B cell (primary cell): Measurements from ENCODE around the gene MAP3K4. TPM values are rescaled to one million over a fixed set of nuclear protein-coding genes. Genes with fewer than 3 reads are reported as not detected.

Experiments used
- ATAC-seq: fragments of 200-7000 bp; cut with Tn5 transposase; one replicate; pipeline ENCODE4 v1.10.0; 2021; ENCODE audit warnings: low read depth, mild to moderate bottlenecking, moderate number of reproducible peaks, moderate library complexity
- CTCF ChIA-PET: fragments of 350-600 bp; sonication (Branson Sonifier 250); formaldehyde crosslinking; loops from one replicate; lab custom pipeline; 2021; ENCODE audit warnings: antibody characterized with exemption, inconsistent platforms; lab: Charles Lee
- POLR2A ChIA-PET: fragments of 350-600 bp; sonication (Branson Sonifier 250); formaldehyde crosslinking; loops from one replicate; lab custom pipeline; 2021; ENCODE audit warnings: antibody characterized with exemption; lab: Charles Lee
- DNase-seq: peaks from one replicate; pipeline ENCODE4 v3.0.0; 2013
- H2AFZ ChIP-seq: 2 replicates; pipeline ENCODE4 v1.6.1; 2012; ENCODE audit warnings: mild to moderate bottlenecking, low read depth, low read length; ENCODE audit not compliant: insufficient read depth, poor library complexity, severe bottlenecking
- H3K27ac ChIP-seq, 2 donors: 1 replicate in 1 of 2; 2 replicates in 1 of 2; pipeline ENCODE4 v1.5.1; 2012 to 2013; ENCODE audit warnings: low read length in 2 of 2, mild to moderate bottlenecking in 2 of 2, moderate library complexity in 1 of 2
- H3K27me3 ChIP-seq, 4 experiments: fragments of 200-600 bp in 1 of 4; sonication (generic) in 1 of 4; replicated peaks in 1 of 4; 1 replicate in 2 of 4; 2 replicates in 2 of 4; pipeline versions ENCODE4 v1.6.1 to v1.7.0; 2013 to 2016; ENCODE audit warnings: low read length in 3 of 4, mild to moderate bottlenecking in 2 of 4, mixed read lengths in 1 of 4, moderate library complexity in 1 of 4; ENCODE audit not compliant: insufficient read depth in 4 of 4, control insufficient read depth in 3 of 4; ENCODE audit errors: control extremely low read depth in 1 of 4
- H3K36me3 ChIP-seq, 2 experiments: replicated peaks in 1 of 2; 1 replicate in 1 of 2; 2 replicates in 1 of 2; pipeline versions ENCODE4 v1.6.1 to v1.7.1; 2013; ENCODE audit warnings: low read length in 1 of 2; ENCODE audit not compliant: insufficient read depth in 2 of 2, control insufficient read depth in 1 of 2; ENCODE audit errors: control extremely low read depth in 1 of 2, extremely low read depth in 1 of 2
- H3K4me1 ChIP-seq, 2 donors: fragments of 200-600 bp in 1 of 2; sonication (generic) in 1 of 2; 1 replicate in 1 of 2; 2 replicates in 1 of 2; pipeline versions ENCODE4 v1.5.1 to v1.6.1; 2013 to 2017; ENCODE audit warnings: low read length in 2 of 2; ENCODE audit not compliant: control insufficient read depth in 2 of 2, insufficient read depth in 2 of 2
- H3K4me2 ChIP-seq: replicated peaks from 2 replicates; pipeline ENCODE3; 2012; ENCODE audit warnings: mild to moderate bottlenecking, low read depth, low read length; ENCODE audit not compliant: poor library complexity, severe bottlenecking
- H3K4me3 ChIP-seq, 5 experiments: fragments of 200-600 bp in 1 of 5; sonication (generic) in 1 of 5; 1 replicate in 3 of 5; 2 replicates in 2 of 5; pipeline versions ENCODE4 v1.5.1 to v1.7.0; 2011 to 2016; ENCODE audit warnings: low read length in 4 of 5, mild to moderate bottlenecking in 4 of 5, low read depth in 2 of 5, control low read depth in 1 of 5, moderate library complexity in 1 of 5; ENCODE audit not compliant: insufficient read depth in 1 of 5; ENCODE audit errors: control extremely low read depth in 1 of 5, extremely low read depth in 1 of 5
- H3K79me2 ChIP-seq: fragments of 200-600 bp; sonication (generic); one replicate; pipeline ENCODE4 v1.6.0; 2016; ENCODE audit warnings: low read length; ENCODE audit not compliant: control insufficient read depth, insufficient read depth
- H3K9ac ChIP-seq: fragments of 200-600 bp; sonication (generic); 2 replicates; pipeline ENCODE4 v1.6.1; 2017; ENCODE audit warnings: mild to moderate bottlenecking, low read length, moderate library complexity
- H3K9me3 ChIP-seq, 3 donors: one replicate each; pipeline versions ENCODE4 v1.6.1 to v1.7.1; 2013; ENCODE audit warnings: low read length in 2 of 3; ENCODE audit not compliant: control insufficient read depth in 2 of 3, insufficient read depth in 1 of 3; ENCODE audit errors: control extremely low read depth in 1 of 3
- H4K20me1 ChIP-seq: 2 replicates; pipeline ENCODE4 v1.6.0; 2012; ENCODE audit warnings: mild to moderate bottlenecking, low read length; ENCODE audit not compliant: insufficient read depth, control insufficient read depth, poor library complexity, severe bottlenecking
- H3K27ac Mint-ChIP-seq: one replicate; pipeline ENCODE4 v1.8.0; 2021; ENCODE audit warnings: mixed read lengths
- H3K27me3 Mint-ChIP-seq: one replicate; pipeline ENCODE4 v1.8.0; 2021; ENCODE audit warnings: mixed read lengths
- H3K4me1 Mint-ChIP-seq: one replicate; pipeline ENCODE4 v1.8.0; 2021; ENCODE audit warnings: mixed read lengths
- H3K4me3 Mint-ChIP-seq: one replicate; pipeline ENCODE4 v1.8.0; 2021; ENCODE audit warnings: mixed read lengths
- H3K9me3 Mint-ChIP-seq: one replicate; pipeline ENCODE4 v1.8.0; 2022; ENCODE audit warnings: mixed read lengths; ENCODE audit not compliant: insufficient read depth
- EZH2 ChIP-seq: IDR thresholded peaks from 2 replicates; pipeline ENCODE4 v1.6.1; 2012; ENCODE audit warnings: borderline replicate concordance, low read depth, mild to moderate bottlenecking, moderate library complexity, low read length; ENCODE audit not compliant: insufficient read depth, poor library complexity, severe bottlenecking
- WGBS: methylation state at CpG from one replicate; pipeline ENCODE4 v1.1.5; 2013; ENCODE audit warnings: missing lambda C conversion rate; ENCODE audit not compliant: insufficient coverage; 5-methylcytosine and 5-hydroxymethylcytosine counted together
- intact Hi-C: fragments of 100-400 bp; cut with micrococcal nuclease; formaldehyde crosslinking; loops from one replicate; pipeline ENCODE4 v1.10.0; 2022
- polyA plus RNA-seq: library from polyadenylated mRNA; depleted of rRNA; stranded (reverse); fragments of >200 nt; gene quantifications from 2 replicates; pipeline ENCODE4 v1.2.3, GENCODE V29; 2012
- total RNA-seq, 2 donors: library from RNA; stranded (reverse); fragments of 120-200 nt in 1 of 2; gene quantifications; 1 replicate in 1 of 2; 2 replicates in 1 of 2; pipeline versions ENCODE4 v1.2.3 to v1.2.4, GENCODE V29; 2013 to 2022
- TF ChIP-seq, protein P1 (sequence below): fragments of 200-600 bp; IDR thresholded peaks from one replicate; pipeline ENCODE4 v1.8.0; 2022; ENCODE audit warnings: antibody characterized with exemption, mild to moderate bottlenecking

MAP3K4 gene
- total and polyA plus RNA-seq, 2 donors (not counting 1 experiment from before 2014, with no cell fraction given) = 24.4 to 105 TPM

DNA sequence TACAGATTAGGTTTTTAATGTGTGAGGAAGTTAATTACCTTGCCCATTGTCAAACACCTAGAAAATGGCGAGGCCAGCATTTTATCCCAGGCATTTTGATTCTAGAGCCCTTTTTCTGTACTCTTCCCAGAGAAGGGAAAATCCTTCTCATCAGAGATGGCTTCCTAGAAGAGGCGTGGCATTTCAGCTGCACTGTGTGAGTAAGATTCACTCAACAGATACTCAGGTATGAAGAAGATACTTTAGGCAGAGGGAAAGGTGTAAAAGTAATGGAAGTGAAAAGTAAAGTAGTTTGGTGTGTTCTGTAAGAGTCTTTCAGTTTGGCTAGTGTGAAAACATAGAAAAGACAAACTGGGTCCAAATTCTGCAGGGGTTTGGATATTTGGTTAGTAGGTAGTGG, 113.8 kb downstream of the MAP3K4 start:
- Histone ChIP-seq H3K9ac (no peak overlapping the region), H3K79me2 (no peaks in the 10 kb centered on the region), H3K4me1 (no peaks in the 10 kb centered on the region), H3K27me3 (no peaks in the 10 kb centered on the region), H3K36me3 (peaks cover 16 to 70% of the 10 kb centered on the region in 2 experiments), H3K4me2 (no peak overlapping the region), H3K9me3 (no peaks in the 10 kb centered on the region), H4K20me1 (no peaks in the 10 kb centered on the region), H3K27ac (no peak overlapping the region), H2AFZ (no peak overlapping the region), H3K4me3 (no peak overlapping the region)
- H3K27ac Mint-ChIP-seq = no peak overlapping the region
- H3K4me3 Mint-ChIP-seq = no peak overlapping the region
- intact Hi-C loops = no loop called here
- POLR2A ChIA-PET = no interaction called here
- CTCF ChIA-PET = interaction anchor here (0.9 kb wide), 1 partner anchor 265 kb away, joined by 3 read pairs; no protein-coding TSS in a partner anchor
- no peaks in the 10 kb centered on the region for H3K9me3 Mint-ChIP-seq
- ATAC-seq (no peak), DNase-seq (no peak)
- no peaks in the 10 kb centered on the region for H3K27me3 Mint-ChIP-seq
- H3K4me1 Mint-ChIP-seq = no peaks in the 10 kb centered on the region
- TF ChIP-seq, protein P1, sequence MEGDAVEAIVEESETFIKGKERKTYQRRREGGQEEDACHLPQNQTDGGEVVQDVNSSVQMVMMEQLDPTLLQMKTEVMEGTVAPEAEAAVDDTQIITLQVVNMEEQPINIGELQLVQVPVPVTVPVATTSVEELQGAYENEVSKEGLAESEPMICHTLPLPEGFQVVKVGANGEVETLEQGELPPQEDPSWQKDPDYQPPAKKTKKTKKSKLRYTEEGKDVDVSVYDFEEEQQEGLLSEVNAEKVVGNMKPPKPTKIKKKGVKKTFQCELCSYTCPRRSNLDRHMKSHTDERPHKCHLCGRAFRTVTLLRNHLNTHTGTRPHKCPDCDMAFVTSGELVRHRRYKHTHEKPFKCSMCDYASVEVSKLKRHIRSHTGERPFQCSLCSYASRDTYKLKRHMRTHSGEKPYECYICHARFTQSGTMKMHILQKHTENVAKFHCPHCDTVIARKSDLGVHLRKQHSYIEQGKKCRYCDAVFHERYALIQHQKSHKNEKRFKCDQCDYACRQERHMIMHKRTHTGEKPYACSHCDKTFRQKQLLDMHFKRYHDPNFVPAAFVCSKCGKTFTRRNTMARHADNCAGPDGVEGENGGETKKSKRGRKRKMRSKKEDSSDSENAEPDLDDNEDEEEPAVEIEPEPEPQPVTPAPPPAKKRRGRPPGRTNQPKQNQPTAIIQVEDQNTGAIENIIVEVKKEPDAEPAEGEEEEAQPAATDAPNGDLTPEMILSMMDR = no peak
- TF ChIP-seq EZH2 = no peak
- 100% methylated on average over 1 of the region's 2 CpGs for WGBS

DNA sequence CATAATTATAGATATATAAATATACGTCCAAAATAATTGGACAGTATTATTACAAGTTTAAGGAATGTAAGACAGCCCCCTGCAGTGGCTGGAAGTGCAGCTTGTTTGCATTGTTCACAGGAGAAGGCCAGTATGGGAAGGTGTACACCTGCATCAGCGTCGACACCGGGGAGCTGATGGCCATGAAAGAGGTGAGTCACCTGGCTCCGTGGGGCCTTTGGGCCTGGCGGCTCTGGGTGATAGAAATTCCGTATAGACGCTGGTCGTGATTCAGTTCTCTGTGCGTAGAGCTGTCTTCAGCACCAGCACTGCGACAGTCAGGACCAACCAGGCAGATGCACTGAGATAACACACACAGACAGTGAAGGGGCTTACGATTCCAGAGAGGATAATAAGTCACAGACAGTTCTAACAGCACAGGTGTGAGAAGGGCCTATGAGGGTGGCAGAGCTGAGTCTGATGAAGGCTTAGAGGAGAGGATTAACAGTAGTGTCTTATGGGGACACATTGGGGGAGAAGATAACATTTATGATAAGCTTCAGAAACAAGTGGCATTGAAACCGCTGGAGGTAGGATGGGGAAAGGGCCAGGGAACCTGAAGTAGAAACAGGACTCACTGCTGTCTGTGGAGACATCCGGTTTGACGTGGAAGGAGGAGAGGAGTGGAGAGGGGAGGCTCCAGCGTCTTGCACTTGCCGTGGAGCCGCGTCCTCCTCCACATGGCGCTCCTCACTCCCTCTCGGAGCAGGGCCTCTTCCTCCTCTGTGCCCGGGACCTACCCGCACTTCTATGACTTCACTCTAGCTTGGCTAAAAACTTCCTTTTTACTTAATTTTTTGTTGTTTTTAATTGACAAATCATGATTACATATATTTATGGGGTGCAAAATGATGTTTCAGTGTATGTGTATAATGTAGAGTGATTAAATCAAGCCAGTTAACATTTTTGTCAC, 116.5 kb downstream of the MAP3K4 start:
- no peak overlapping the region for H3K9ac ChIP-seq
- Mint-ChIP-seq H3K9me3 (no peaks in the 10 kb centered on the region), H3K27me3 (no peaks in the 10 kb centered on the region), H3K4me3 (no peak overlapping the region), H3K4me1 (no peaks in the 10 kb centered on the region), H3K27ac (no peak overlapping the region)
- ATAC-seq (no peak), DNase-seq (no peak)
- intact Hi-C loops = no loop called here
- no peak overlapping the region for H3K27ac ChIP-seq
- H4K20me1 ChIP-seq = no peaks in the 10 kb centered on the region
- no peak for TF ChIP-seq EZH2
- TF ChIP-seq, protein P1 = no peak
- ChIA-PET POLR2A (no interaction called here), CTCF (interaction anchor here (0.8 to 1.2 kb wide), 2 partner anchors 263 kb away, joined by 3 read pairs; no protein-coding TSS in a partner anchor)
- H3K4me1 ChIP-seq = no peaks in the 10 kb centered on the region
- no peaks in the 10 kb centered on the region for H3K9me3 ChIP-seq
- H2AFZ ChIP-seq = no peak overlapping the region
- H3K27me3 ChIP-seq = no peaks in the 10 kb centered on the region
- no peak overlapping the region for H3K4me2 ChIP-seq
- H3K4me3 ChIP-seq = no peak overlapping the region
- H3K36me3 ChIP-seq = peaks cover 19 to 85% of the 10 kb centered on the region in 2 experiments
- no peaks in the 10 kb centered on the region for H3K79me2 ChIP-seq
- over 99% methylated on average over 14 of the region's 23 CpGs for WGBS
